GM12878 (cell line): ENCODE measurements around the gene JKAMP. TPM values are rescaled to one million over a fixed set of nuclear protein-coding genes. Genes with fewer than 3 reads are reported as not detected.

Experiments
- ATAC-seq: fragments of 200-7000 bp; cut with Tn5 transposase; 3 replicates; pipeline ENCODE4 v1.9.1; 2020; ENCODE audit warnings: mild to moderate bottlenecking, moderate library complexity
- BruUV-seq: library from RNA; stranded (reverse); fragments of 400-500 nt; replicated peaks from 2 replicates; lab custom pipeline; 2021; lab: Mats Ljungman, UMichigan
- CTCF ChIA-PET: fragments of 300-600 bp; sonication (Branson Sonifier 250); formaldehyde crosslinking; extraction: SDS; loops from one replicate; lab custom pipeline; 2021; ENCODE audit warnings: inconsistent platforms; lab: Yijun Ruan, JAX
- POLR2A ChIA-PET: fragments of 350-600 bp; formaldehyde crosslinking; extraction: SDS; loops from one replicate; lab custom pipeline; 2021; ENCODE audit warnings: inconsistent platforms; lab: Charles Lee
- RAD21 ChIA-PET: fragments of 300-600 bp; sonication (Branson Sonifier 250); formaldehyde crosslinking; loops from one replicate; lab custom pipeline; 2023; ENCODE audit warnings: antibody characterized with exemption; ENCODE audit not compliant: unreplicated experiment; lab: Charles Lee
- SMC1A ChIA-PET: fragments of 300-600 bp; sonication (Branson Sonifier 250); formaldehyde crosslinking; loops from one replicate; lab custom pipeline; 2023; ENCODE audit not compliant: unreplicated experiment, uncharacterized antibody; lab: Charles Lee
- DNase-seq: peaks from one replicate; pipeline ENCODE4 v3.0.0-alpha.2; 2011; ENCODE audit warnings: low read depth, low spot score
- FAIRE-seq: peaks from 3 replicates; lab custom pipeline; 2011; peaks lifted over from hg19 to GRCh38; lab: Jason Lieb, UNC
- H2AFZ ChIP-seq: 2 replicates; pipeline ENCODE4 v1.6.0; 2011; ENCODE audit warnings: low read depth, low read length, control low read depth; ENCODE audit not compliant: control insufficient read depth
- H3K27ac ChIP-seq: 2 replicates; pipeline ENCODE4 v1.5.1; 2011; ENCODE audit warnings: control low read depth; ENCODE audit not compliant: control insufficient read depth, insufficient read depth
- H3K27me3 ChIP-seq, 2 experiments: replicated peaks in 1 of 2; 2 replicates each; pipeline versions ENCODE4 v1.6.0 to v1.6.1; 2011; ENCODE audit warnings: low read length in 1 of 2; ENCODE audit not compliant: control insufficient read depth in 2 of 2, insufficient read depth in 2 of 2
- H3K36me3 ChIP-seq, 2 experiments: 2 replicates each; pipeline ENCODE4 v1.5.1; 2011; ENCODE audit warnings: low read length in 1 of 2; ENCODE audit not compliant: control insufficient read depth in 2 of 2, insufficient read depth in 2 of 2
- H3K4me1 ChIP-seq: 2 replicates; pipeline ENCODE4 v1.6.1; 2011; ENCODE audit warnings: mild to moderate bottlenecking, low read length, moderate library complexity, mixed read lengths; ENCODE audit not compliant: control insufficient read depth, insufficient read depth
- H3K4me2 ChIP-seq: 2 replicates; pipeline ENCODE4 v1.6.0; 2011; ENCODE audit warnings: control low read depth; ENCODE audit not compliant: control insufficient read depth, insufficient read depth
- H3K4me3 ChIP-seq: fragments of 200-600 bp; sonication (generic); 2 replicates; pipeline ENCODE4 v1.5.1; 2016
- H3K79me2 ChIP-seq: 2 replicates; pipeline ENCODE4 v1.6.0; 2011; ENCODE audit warnings: low read length; ENCODE audit not compliant: control insufficient read depth, insufficient read depth
- H3K9ac ChIP-seq: 2 replicates; pipeline ENCODE4 v1.8.0; 2011; ENCODE audit warnings: low read length, control low read depth, mixed read lengths; ENCODE audit not compliant: control insufficient read depth, insufficient read depth
- H3K9me3 ChIP-seq: replicated peaks from 3 replicates; pipeline ENCODE4 v1.5.1; 2011; ENCODE audit warnings: mild to moderate bottlenecking, low read length; ENCODE audit not compliant: control insufficient read depth, insufficient read depth
- H4K20me1 ChIP-seq: 2 replicates; pipeline ENCODE4 v1.6.0; 2011; ENCODE audit not compliant: control insufficient read depth, insufficient read depth
- ETV6 ChIP-seq, 2 experiments: fragments of 450-650 bp in 1 of 2; IDR thresholded peaks in 1 of 2; conservative IDR thresholded peaks in 1 of 2; 2 replicates each; pipeline ENCODE4 v1.6.1; 2014; ENCODE audit warnings: antibody characterized with exemption in 1 of 2, borderline replicate concordance in 1 of 2, low read depth in 1 of 2, mild to moderate bottlenecking in 1 of 2, moderate library complexity in 1 of 2
- MTA3 ChIP-seq: IDR thresholded peaks from 2 replicates; pipeline ENCODE4 v1.6.1; 2012; ENCODE audit warnings: low read length, inconsistent platforms, borderline replicate concordance
- SREBF2 ChIP-seq: IDR thresholded peaks from 2 replicates; pipeline ENCODE4 v1.6.1; 2012; ENCODE audit warnings: mild to moderate bottlenecking, low read length
- WRNIP1 ChIP-seq: IDR thresholded peaks from 2 replicates; pipeline ENCODE4 v1.6.1; 2011; ENCODE audit warnings: low read depth, low read length, improper control_type of control experiment, borderline replicate concordance
- WGBS: methylation state at CpG from one replicate; pipeline ENCODE4 v1.1.6; 2016; ENCODE audit warnings: low lambda C conversion rate; ENCODE audit not compliant: insufficient replicate concordance, insufficient coverage; ENCODE audit errors: missing lambda C conversion rate; 5-methylcytosine and 5-hydroxymethylcytosine counted together
- in situ Hi-C: fragments of 300-500 bp; cut with MboI; formaldehyde crosslinking; loops from 9 replicates; pipeline ENCODE4 v1.14.3; 2018; ENCODE audit warnings: mixed read lengths
- intact Hi-C: fragments of 100-400 bp; cut with micrococcal nuclease; formaldehyde crosslinking; loops from one replicate; pipeline ENCODE4 v1.14.2; 2022; ENCODE audit not compliant: unreplicated experiment
- polyA plus RNA-seq, 11 experiments: library from polyadenylated mRNA; depleted of rRNA in 4 of 11; unstranded in 6 of 11; stranded (reverse) in 5 of 11; fragments of >200 nt; fragmentation: Nextera tagmentation in 4 of 11; fragmentation: Illumina TruSeq in 1 of 11; extraction: Ambion mirVana in 4 of 11; extraction: Trizol in 1 of 11; gene quantifications; 1 replicate in 1 of 11; 2 replicates in 10 of 11; pipeline versions ENCODE4 v1.2.1 to v1.2.3, GENCODE V29; 2011 to 2016; ENCODE audit warnings: inconsistent platforms in 2 of 11, missing spikeins in 2 of 11, low read depth in 1 of 11
- total RNA-seq, 4 experiments: library from RNA; depleted of rRNA in 3 of 4; stranded (reverse); fragments of >200 nt in 3 of 4; fragmentation: Illumina TruSeq in 1 of 4; extraction: Trizol in 1 of 4; gene quantifications; 2 replicates each; pipeline versions ENCODE4 v1.2.1 to v1.2.3, GENCODE V29; 2013 to 2021
- TF ChIP-seq, protein P1 (sequence below): IDR thresholded peaks from 2 replicates; pipeline ENCODE4 v1.6.1; 2012; ENCODE audit warnings: low read depth, low read length, improper control_type of control experiment

JKAMP gene
- total and polyA plus RNA-seq, 10 of the 15 experiments (the other 5 are each of a cell fraction or from before 2014, with no cell fraction given), result 18.2 to 129 (median 46.6) TPM

- TF ChIP-seq, protein P1, sequence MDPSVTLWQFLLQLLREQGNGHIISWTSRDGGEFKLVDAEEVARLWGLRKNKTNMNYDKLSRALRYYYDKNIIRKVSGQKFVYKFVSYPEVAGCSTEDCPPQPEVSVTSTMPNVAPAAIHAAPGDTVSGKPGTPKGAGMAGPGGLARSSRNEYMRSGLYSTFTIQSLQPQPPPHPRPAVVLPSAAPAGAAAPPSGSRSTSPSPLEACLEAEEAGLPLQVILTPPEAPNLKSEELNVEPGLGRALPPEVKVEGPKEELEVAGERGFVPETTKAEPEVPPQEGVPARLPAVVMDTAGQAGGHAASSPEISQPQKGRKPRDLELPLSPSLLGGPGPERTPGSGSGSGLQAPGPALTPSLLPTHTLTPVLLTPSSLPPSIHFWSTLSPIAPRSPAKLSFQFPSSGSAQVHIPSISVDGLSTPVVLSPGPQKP, result no peak
- TF ChIP-seq SREBF2 (no peak), MTA3 (no peak), WRNIP1 (no peak)
Measured at GRCh38 chr14:59490756-59491155, 6.4 kb downstream of the JKAMP start (continued).

DNA sequence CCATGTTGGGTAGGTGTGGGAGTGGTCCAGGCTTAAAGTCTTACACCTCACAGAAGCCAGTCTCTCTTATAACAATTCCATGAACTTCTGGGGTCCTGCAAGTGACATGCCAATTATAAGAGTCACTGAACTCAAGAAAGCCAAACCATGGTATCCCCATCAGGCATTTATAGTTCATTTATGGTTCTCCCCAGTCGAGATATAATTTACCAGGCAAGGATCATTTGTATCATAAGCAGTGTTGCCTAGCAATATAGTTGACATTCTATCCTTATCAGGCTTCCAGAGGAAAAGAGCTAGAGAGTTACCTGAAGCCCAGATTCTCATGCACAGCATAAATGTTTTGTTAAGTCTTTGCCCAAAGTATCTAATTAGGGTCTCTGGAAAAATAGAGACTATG is 8.1 kb downstream of the JKAMP start:
- H3K36me3 ChIP-seq, result peaks cover 0 to 30% of the 10 kb centered on the region in 2 experiments; a peak in 2 of 4 replicates
- intact Hi-C loops, result no loop called here
- in situ Hi-C loops, result loop anchor here (25.0 kb wide), 1 partner anchor 670 kb away; the partner anchor contains the start of gene DHRS7
- TF ChIP-seq ETV6 (conservative IDR thresholded peaks at IDR 0.05 in 1 of 2, IDR thresholded peaks at IDR 0.05 in 1 of 2; ENCODE audit: borderline replicate concordance in 1 of 2, low read depth in 1 of 2), result no peak
- TF ChIP-seq, all 136 proteins: peak for 0
- no peaks in the 10 kb centered on the region for H3K4me1 ChIP-seq
- RAD21 ChIA-PET, result no interaction called here
- 89% methylated on average over 1 of the region's 1 CpG for WGBS
- no peak overlapping the region for H3K4me3 ChIP-seq
- H3K9me3 ChIP-seq, result no peaks in the 10 kb centered on the region; the same call in 2 of the 3 replicates
- ATAC-seq (no peak), DNase-seq (no peak), FAIRE-seq (no peak)
- no peaks in the 10 kb centered on the region for H3K79me2 ChIP-seq
- H3K4me2 ChIP-seq, result no peak overlapping the region
- no peak overlapping the region for H3K27ac ChIP-seq
- H3K27me3 ChIP-seq, result no peaks in the 10 kb centered on the region
- BruUV-seq, result no TSS peak
- no peak overlapping the region for H2AFZ ChIP-seq
- CTCF ChIA-PET, result no interaction called here
- POLR2A ChIA-PET, result no interaction called here
- SMC1A ChIA-PET, result interaction anchor here (1.0 kb wide), 1 partner anchor 9 kb away, joined by 3 read pairs; the partner anchor contains the start of genes JKAMP and L3HYPDH
- no peak overlapping the region for H3K9ac ChIP-seq
- no peaks in the 10 kb centered on the region for H4K20me1 ChIP-seq
